ENCODE data around the gene CDK11B.

CDK11B gene

GRCh38 chr1:1605724-1606123 lies 53.1 kb downstream of the CDK11B start:
- H3K4me3 ChIP-seq (replicated peaks in 1 of 2; ENCODE audit: low read depth in 2 of 2, low read length in 2 of 2): no peak overlapping the region
- TF ChIP-seq CTCF (IDR thresholded peaks at IDR 0.05; ENCODE audit: low read depth, low read length): no peak
- DNase-seq (ENCODE audit: low read depth in 2 of 2): no peak

GRCh38 chr1:1605034-1605591 lies 53.7 kb downstream of the CDK11B start:
- DNase-seq (ENCODE audit: low read depth in 2 of 2): no peak
- H3K4me3 ChIP-seq (replicated peaks in 1 of 2; ENCODE audit: low read depth in 2 of 2, low read length in 2 of 2): no peak overlapping the region
- no peak for TF ChIP-seq CTCF (IDR thresholded peaks at IDR 0.05; ENCODE audit: low read depth, low read length)

GRCh38 chr1:1604374-1605033 lies 54.3 kb downstream of the CDK11B start:
- H3K4me3 ChIP-seq (replicated peaks in 1 of 2; ENCODE audit: low read depth in 2 of 2, low read length in 2 of 2): no peak overlapping the region
- TF ChIP-seq CTCF (IDR thresholded peaks at IDR 0.05; ENCODE audit: low read depth, low read length): no peak
- DNase-seq (ENCODE audit: low read depth in 2 of 2): no peak

- DNase-seq (ENCODE audit: low read depth in 2 of 2): no peak
- no peak for TF ChIP-seq CTCF (IDR thresholded peaks at IDR 0.05; ENCODE audit: low read depth, low read length)
- no peak overlapping the region for H3K4me3 ChIP-seq (replicated peaks in 1 of 2; ENCODE audit: low read depth in 2 of 2, low read length in 2 of 2)
Measured at GRCh38 chr1:1603671-1604373, 55.0 kb downstream of the CDK11B start.

GRCh38 chr1:1602968-1603506 lies 55.8 kb downstream of the CDK11B start:
- TF ChIP-seq CTCF (IDR thresholded peaks at IDR 0.05; ENCODE audit: low read depth, low read length): no peak
- no peak overlapping the region for H3K4me3 ChIP-seq (replicated peaks in 1 of 2; ENCODE audit: low read depth in 2 of 2, low read length in 2 of 2)
- DNase-seq (ENCODE audit: low read depth in 2 of 2): no peak

GRCh38 chr1:1602304-1602967 lies 56.4 kb downstream of the CDK11B start:
- no peak for TF ChIP-seq CTCF (IDR thresholded peaks at IDR 0.05; ENCODE audit: low read depth, low read length)
- H3K4me3 ChIP-seq (replicated peaks in 1 of 2; ENCODE audit: low read depth in 2 of 2, low read length in 2 of 2): no peak overlapping the region
- no peak for DNase-seq (ENCODE audit: low read depth in 2 of 2)

All from cardiac fibroblast (primary cell).